OCI-LY3 (cell line): ENCODE data around the gene FCRL1.

Source experiments
- H2AFZ ChIP-seq: fragments of 200-600, 300-600 bp; shearing (Covaris generic); 2 replicates; pipeline ENCODE4 v1.6.0; 2014; ENCODE audit warnings: antibody characterized with exemption, low read depth, low read length
- H3K27ac ChIP-seq: fragments of 200-600, 300-600 bp; sonication (generic); 2 replicates; pipeline ENCODE4 v1.5.1; 2014; ENCODE audit warnings: mild to moderate bottlenecking, low read length, moderate library complexity, mixed read lengths
- H3K27me3 ChIP-seq: fragments of 200-600, 300-600 bp; sonication (generic); 2 replicates; pipeline ENCODE4 v1.6.1; 2014; ENCODE audit warnings: low read depth, low read length, mixed read lengths
- H3K36me3 ChIP-seq: fragments of 200-600, 300-600 bp; sonication (generic); replicated peaks from 2 replicates; pipeline ENCODE3; 2014; ENCODE audit warnings: low read depth, low read length, mixed read lengths
- H3K4me1 ChIP-seq: fragments of 300-600, 200-600 bp; sonication (generic); 2 replicates; pipeline ENCODE4 v1.6.1; 2014; ENCODE audit warnings: low read length, mixed read lengths
- H3K4me2 ChIP-seq: fragments of 200-600, 300-600 bp; sonication (generic); 2 replicates; pipeline ENCODE4 v1.6.1; 2014; ENCODE audit warnings: low read length, mixed read lengths
- H3K4me3 ChIP-seq: fragments of 300-600, 200-600 bp; sonication (generic); 2 replicates; pipeline ENCODE4 v1.5.1; 2014; ENCODE audit warnings: antibody characterized with exemption, mild to moderate bottlenecking, low read length, moderate library complexity
- H3K79me2 ChIP-seq: fragments of 300-600, 200-600 bp; shearing (Covaris generic); 2 replicates; pipeline ENCODE4 v1.6.1; 2014; ENCODE audit warnings: mild to moderate bottlenecking, low read length, mixed read lengths
- H3K9ac ChIP-seq: fragments of 300-600, 200-600 bp; shearing (Covaris generic); 2 replicates; pipeline ENCODE4 v1.6.0; 2014; ENCODE audit warnings: mild to moderate bottlenecking, low read length, moderate library complexity
- H3K9me3 ChIP-seq: fragments of 200-600, 300-600 bp; shearing (Covaris generic); 2 replicates; pipeline ENCODE4 v1.6.1; 2014; ENCODE audit warnings: low read length, mixed read lengths; ENCODE audit not compliant: insufficient read depth
- H4K20me1 ChIP-seq: fragments of 200-600, 300-600 bp; sonication (generic); 2 replicates; pipeline ENCODE4 v1.6.1; 2016; ENCODE audit warnings: low read length, mixed read lengths; ENCODE audit not compliant: insufficient read depth
- EZH2phosphoT487 ChIP-seq: fragments of 200-600 bp; shearing (Covaris generic); IDR thresholded peaks from 2 replicates; pipeline ENCODE4 v1.6.1; 2018; ENCODE audit warnings: antibody characterized with exemption, mixed run types, low read depth
- TF ChIP-seq, protein P1 (sequence below): fragments of 200-600, 300-600 bp; sonication (generic); IDR thresholded peaks from 2 replicates; pipeline ENCODE4 v1.5.1; 2014; ENCODE audit warnings: antibody characterized with exemption, low read length, low read depth

The FCRL1 gene

DNA sequence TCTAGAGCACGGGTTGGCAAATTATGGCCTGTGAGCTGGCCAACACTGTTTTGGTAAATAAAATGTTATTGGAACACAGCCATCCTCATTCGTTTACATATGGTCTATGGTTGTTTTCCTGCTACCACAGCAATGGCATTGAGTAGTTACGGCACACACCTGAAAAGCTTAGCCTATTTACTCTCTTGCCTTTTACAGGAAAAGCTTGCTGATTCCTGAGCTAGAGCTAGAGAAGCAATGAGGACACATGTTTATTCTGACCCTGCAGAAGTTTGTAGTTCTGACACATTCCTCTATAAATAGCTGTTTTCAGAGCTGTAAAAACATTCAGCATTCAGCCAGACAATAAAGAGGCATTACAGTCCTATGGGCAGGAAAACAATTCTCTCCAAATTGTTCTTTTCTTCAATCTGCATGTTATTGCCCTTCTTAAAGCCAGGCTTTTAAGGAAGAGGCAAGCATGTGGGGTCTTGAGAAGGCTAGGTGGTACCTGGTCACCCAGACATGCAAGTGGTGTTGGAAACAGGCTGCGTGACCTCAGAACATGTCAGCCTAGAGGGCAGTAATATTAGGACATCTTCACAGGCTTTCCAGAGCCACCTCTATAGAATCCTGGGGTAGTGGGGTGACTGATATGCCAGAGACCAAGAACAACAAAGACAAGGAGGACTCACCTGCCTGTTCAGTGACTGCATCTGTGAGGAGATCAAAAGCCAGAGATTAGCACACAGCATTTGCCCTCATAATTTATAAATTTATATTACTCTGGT is 44.6 kb downstream of the FCRL1 start:
- H4K20me1 ChIP-seq: no peaks in the 10 kb centered on the region
- H3K9ac ChIP-seq: no peak overlapping the region
- TF ChIP-seq, protein P1, sequence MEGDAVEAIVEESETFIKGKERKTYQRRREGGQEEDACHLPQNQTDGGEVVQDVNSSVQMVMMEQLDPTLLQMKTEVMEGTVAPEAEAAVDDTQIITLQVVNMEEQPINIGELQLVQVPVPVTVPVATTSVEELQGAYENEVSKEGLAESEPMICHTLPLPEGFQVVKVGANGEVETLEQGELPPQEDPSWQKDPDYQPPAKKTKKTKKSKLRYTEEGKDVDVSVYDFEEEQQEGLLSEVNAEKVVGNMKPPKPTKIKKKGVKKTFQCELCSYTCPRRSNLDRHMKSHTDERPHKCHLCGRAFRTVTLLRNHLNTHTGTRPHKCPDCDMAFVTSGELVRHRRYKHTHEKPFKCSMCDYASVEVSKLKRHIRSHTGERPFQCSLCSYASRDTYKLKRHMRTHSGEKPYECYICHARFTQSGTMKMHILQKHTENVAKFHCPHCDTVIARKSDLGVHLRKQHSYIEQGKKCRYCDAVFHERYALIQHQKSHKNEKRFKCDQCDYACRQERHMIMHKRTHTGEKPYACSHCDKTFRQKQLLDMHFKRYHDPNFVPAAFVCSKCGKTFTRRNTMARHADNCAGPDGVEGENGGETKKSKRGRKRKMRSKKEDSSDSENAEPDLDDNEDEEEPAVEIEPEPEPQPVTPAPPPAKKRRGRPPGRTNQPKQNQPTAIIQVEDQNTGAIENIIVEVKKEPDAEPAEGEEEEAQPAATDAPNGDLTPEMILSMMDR: no peak
- no peak for TF ChIP-seq EZH2phosphoT487
- no peaks in the 10 kb centered on the region for H3K36me3 ChIP-seq
- H2AFZ ChIP-seq: no peak overlapping the region
- no peaks in the 10 kb centered on the region for H3K9me3 ChIP-seq
- H3K4me1 ChIP-seq: peaks cover 89% of the 10 kb centered on the region
- no peak overlapping the region for H3K27ac ChIP-seq
- H3K4me2 ChIP-seq: no peak overlapping the region
- no peak overlapping the region for H3K4me3 ChIP-seq
- peaks cover 47% of the 10 kb centered on the region for H3K27me3 ChIP-seq
- no peaks in the 10 kb centered on the region for H3K79me2 ChIP-seq

- H3K9me3 ChIP-seq: no peaks in the 10 kb centered on the region
- H3K36me3 ChIP-seq: no peaks in the 10 kb centered on the region
- H3K27me3 ChIP-seq: peaks cover 52% of the 10 kb centered on the region
- H4K20me1 ChIP-seq: no peaks in the 10 kb centered on the region
- H3K27ac ChIP-seq: peak overlapping the region; percentile 43
- no peaks in the 10 kb centered on the region for H3K79me2 ChIP-seq
- TF ChIP-seq, protein P1: no peak
- TF ChIP-seq EZH2phosphoT487: no peak
- H3K9ac ChIP-seq: no peak overlapping the region
- peak overlapping the region; percentile 77 for H3K4me2 ChIP-seq
- H3K4me1 ChIP-seq: peaks cover 80% of the 10 kb centered on the region
- 0 out of 2 replicates have a peak overlapping the region, but pooled peaks have one; percentile 7 for H2AFZ ChIP-seq
- peak overlapping the region; percentile 68 for H3K4me3 ChIP-seq
These were observed 45.5 kb downstream of the FCRL1 start for GRCh38 chr1:157774412-157774811.

GRCh38 chr1:157773493-157774350 is 46.2 kb downstream of the FCRL1 start:
- H3K9ac ChIP-seq: 0 out of 2 replicates have a peak overlapping the region, but pooled peaks have one; percentile 22
- H3K79me2 ChIP-seq: no peaks in the 10 kb centered on the region
- no peaks in the 10 kb centered on the region for H3K9me3 ChIP-seq
- H3K27ac ChIP-seq: peak overlapping the region; percentile 43
- H3K4me2 ChIP-seq: peak overlapping the region; percentile 77
- peaks cover 51% of the 10 kb centered on the region for H3K27me3 ChIP-seq
- H3K4me3 ChIP-seq: peak overlapping the region; percentile 68
- peaks cover 73% of the 10 kb centered on the region for H3K4me1 ChIP-seq
- H3K36me3 ChIP-seq: no peaks in the 10 kb centered on the region
- no peaks in the 10 kb centered on the region for H4K20me1 ChIP-seq
- TF ChIP-seq EZH2phosphoT487: no peak
- TF ChIP-seq, protein P1: peak; percentile 99
- peak overlapping the region; percentile 57; the same call in 1 of the 2 replicates for H2AFZ ChIP-seq
